Calu3 (cell line): ENCODE measurements around the gene AQP5. TPM values are rescaled to one million over a fixed set of nuclear protein-coding genes. Genes with fewer than 3 reads are reported as not detected.

ENCODE experiments used
- BruUV-seq: library from RNA; stranded (reverse); fragments of 400-500 nt; replicated peaks from 2 replicates; lab custom pipeline; 2021; lab: Mats Ljungman, UMichigan
- CTCF ChIA-PET: fragments of 300-600 bp; sonication (Branson Sonifier 250); formaldehyde crosslinking; loops from one replicate; lab custom pipeline; 2022; ENCODE audit warnings: antibody characterized with exemption; lab: Charles Lee
- DNase-seq: peaks from one replicate; pipeline ENCODE4 v3.0.0; 2022
- H3K27ac Mint-ChIP-seq: one replicate; pipeline ENCODE4 v1.8.0; 2022; ENCODE audit warnings: mixed read lengths; ENCODE audit not compliant: unreplicated experiment
- H3K27me3 Mint-ChIP-seq: one replicate; pipeline ENCODE4 v1.8.0; 2022; ENCODE audit warnings: mixed read lengths; ENCODE audit not compliant: unreplicated experiment
- H3K36me3 Mint-ChIP-seq: one replicate; pipeline ENCODE4 v1.8.0; 2022; ENCODE audit warnings: mild to moderate bottlenecking, moderate library complexity, mixed read lengths; ENCODE audit not compliant: insufficient read depth, unreplicated experiment
- H3K4me1 Mint-ChIP-seq: one replicate; pipeline ENCODE4 v1.8.0; 2022; ENCODE audit warnings: mild to moderate bottlenecking, low read depth, mixed read lengths; ENCODE audit not compliant: unreplicated experiment
- H3K4me3 Mint-ChIP-seq: one replicate; pipeline ENCODE4 v1.8.0; 2022; ENCODE audit warnings: mild to moderate bottlenecking, low read depth, moderate library complexity, mixed read lengths; ENCODE audit not compliant: unreplicated experiment
- H3K9me3 Mint-ChIP-seq: one replicate; pipeline ENCODE4 v1.8.0; 2022; ENCODE audit warnings: low read depth, mixed read lengths; ENCODE audit not compliant: unreplicated experiment
- intact Hi-C: fragments of 100-400 bp; cut with micrococcal nuclease; formaldehyde crosslinking; loops from one replicate; pipeline ENCODE4 v1.10.0; 2022; ENCODE audit not compliant: unreplicated experiment
- total RNA-seq: library from RNA; stranded (reverse); gene quantifications from 2 replicates; pipeline ENCODE4 v1.2.3, GENCODE V29; 2022
- TF ChIP-seq, protein P1 (sequence below): fragments of 200-600 bp; IDR thresholded peaks from one replicate; pipeline ENCODE4 v1.8.0; 2022; ENCODE audit warnings: antibody characterized with exemption; ENCODE audit not compliant: unreplicated experiment

Gene AQP5
- total RNA-seq, 1 experiment from 2014 or later = 51.9 TPM

- intact Hi-C loops = no loop called here
- H3K27ac Mint-ChIP-seq = no peak overlapping the region
- no peaks in the 10 kb centered on the region for H3K27me3 Mint-ChIP-seq
- no peaks in the 10 kb centered on the region for H3K9me3 Mint-ChIP-seq
- no peaks in the 10 kb centered on the region for H3K4me1 Mint-ChIP-seq
- no peak for DNase-seq
- H3K36me3 Mint-ChIP-seq = no peaks in the 10 kb centered on the region
- no peak overlapping the region for H3K4me3 Mint-ChIP-seq
- CTCF ChIA-PET = no interaction called here
- BruUV-seq = no TSS peak
- TF ChIP-seq, protein P1, sequence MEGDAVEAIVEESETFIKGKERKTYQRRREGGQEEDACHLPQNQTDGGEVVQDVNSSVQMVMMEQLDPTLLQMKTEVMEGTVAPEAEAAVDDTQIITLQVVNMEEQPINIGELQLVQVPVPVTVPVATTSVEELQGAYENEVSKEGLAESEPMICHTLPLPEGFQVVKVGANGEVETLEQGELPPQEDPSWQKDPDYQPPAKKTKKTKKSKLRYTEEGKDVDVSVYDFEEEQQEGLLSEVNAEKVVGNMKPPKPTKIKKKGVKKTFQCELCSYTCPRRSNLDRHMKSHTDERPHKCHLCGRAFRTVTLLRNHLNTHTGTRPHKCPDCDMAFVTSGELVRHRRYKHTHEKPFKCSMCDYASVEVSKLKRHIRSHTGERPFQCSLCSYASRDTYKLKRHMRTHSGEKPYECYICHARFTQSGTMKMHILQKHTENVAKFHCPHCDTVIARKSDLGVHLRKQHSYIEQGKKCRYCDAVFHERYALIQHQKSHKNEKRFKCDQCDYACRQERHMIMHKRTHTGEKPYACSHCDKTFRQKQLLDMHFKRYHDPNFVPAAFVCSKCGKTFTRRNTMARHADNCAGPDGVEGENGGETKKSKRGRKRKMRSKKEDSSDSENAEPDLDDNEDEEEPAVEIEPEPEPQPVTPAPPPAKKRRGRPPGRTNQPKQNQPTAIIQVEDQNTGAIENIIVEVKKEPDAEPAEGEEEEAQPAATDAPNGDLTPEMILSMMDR = no peak
Measured at GRCh38 chr12:49976557-49976956, 14.9 kb downstream of the AQP5 start.

GRCh38 chr12:49978125-49978524, 16.5 kb downstream of the AQP5 start:
- CTCF ChIA-PET = no interaction called here
- H3K27me3 Mint-ChIP-seq = no peaks in the 10 kb centered on the region
- no peaks in the 10 kb centered on the region for H3K9me3 Mint-ChIP-seq
- no peak overlapping the region for H3K4me3 Mint-ChIP-seq
- no peak for DNase-seq
- no peaks in the 10 kb centered on the region for H3K36me3 Mint-ChIP-seq
- BruUV-seq = no TSS peak
- H3K4me1 Mint-ChIP-seq = no peaks in the 10 kb centered on the region
- intact Hi-C loops = no loop called here
- H3K27ac Mint-ChIP-seq = no peak overlapping the region
- TF ChIP-seq, protein P1 = no peak

GRCh38 chr12:49979016-49979586, 17.4 kb downstream of the AQP5 start:
- TF ChIP-seq, protein P1 = no peak
- DNase-seq = no peak
- H3K27me3 Mint-ChIP-seq = no peaks in the 10 kb centered on the region
- no peaks in the 10 kb centered on the region for H3K4me1 Mint-ChIP-seq
- no peaks in the 10 kb centered on the region for H3K9me3 Mint-ChIP-seq
- CTCF ChIA-PET = interaction anchor here (0.8 kb wide), 1 partner anchor 77 kb away, joined by 3 read pairs; no protein-coding TSS in a partner anchor
- BruUV-seq = no TSS peak
- intact Hi-C loops = no loop called here
- no peak overlapping the region for H3K4me3 Mint-ChIP-seq
- H3K36me3 Mint-ChIP-seq = no peaks in the 10 kb centered on the region
- H3K27ac Mint-ChIP-seq = no peak overlapping the region

- Mint-ChIP-seq H3K27me3 (no peaks in the 10 kb centered on the region), H3K27ac (no peak overlapping the region), H3K9me3 (no peaks in the 10 kb centered on the region), H3K4me3 (no peak overlapping the region), H3K36me3 (no peaks in the 10 kb centered on the region), H3K4me1 (no peaks in the 10 kb centered on the region)
- TF ChIP-seq, protein P1 = no peak
- no TSS peak for BruUV-seq
- intact Hi-C loops = no loop called here
- CTCF ChIA-PET = interaction anchor here (0.7 to 0.8 kb wide), 2 partner anchors 13 to 76 kb away, joined by 3 to 5 read pairs; no protein-coding TSS in a partner anchor
- DNase-seq = no peak
Measured at GRCh38 chr12:49979791-49980190, 18.1 kb downstream of the AQP5 start.
